HG03432 (cell line): ENCODE measurements around the gene DPF1.

Experiments used
- ATAC-seq: cut with Tn5 transposase; IDR thresholded peaks from one replicate; pipeline ENCODE4 v1.9.1; 2021; ENCODE audit warnings: mild to moderate bottlenecking, moderate library complexity; ENCODE audit not compliant: unreplicated experiment

DPF1 gene

GRCh38 chr19:38168637-38169036 is 55.4 kb downstream of the DPF1 start:
- no peak for ATAC-seq

DNA sequence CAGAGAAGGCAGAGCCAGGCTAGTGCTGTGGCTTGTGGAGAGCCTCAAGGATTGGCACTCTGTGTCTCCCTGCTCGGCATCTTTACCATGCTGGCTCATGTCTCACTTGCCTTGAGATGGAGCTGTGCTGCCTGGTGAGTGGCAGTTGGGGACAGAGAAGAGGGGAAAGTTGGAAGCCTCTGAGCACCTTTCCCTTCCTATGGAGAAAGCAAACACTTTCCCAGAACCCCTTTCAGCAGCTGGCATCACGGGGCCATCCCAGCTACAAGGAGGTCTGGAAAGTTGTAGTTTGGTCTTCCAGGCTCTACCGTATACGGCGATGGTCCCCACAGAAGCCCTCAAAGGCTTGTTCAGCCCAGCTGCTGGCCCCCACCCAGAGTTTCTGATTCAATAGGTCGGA is 58.7 kb downstream of the DPF1 start:
- no peak for ATAC-seq

DNA sequence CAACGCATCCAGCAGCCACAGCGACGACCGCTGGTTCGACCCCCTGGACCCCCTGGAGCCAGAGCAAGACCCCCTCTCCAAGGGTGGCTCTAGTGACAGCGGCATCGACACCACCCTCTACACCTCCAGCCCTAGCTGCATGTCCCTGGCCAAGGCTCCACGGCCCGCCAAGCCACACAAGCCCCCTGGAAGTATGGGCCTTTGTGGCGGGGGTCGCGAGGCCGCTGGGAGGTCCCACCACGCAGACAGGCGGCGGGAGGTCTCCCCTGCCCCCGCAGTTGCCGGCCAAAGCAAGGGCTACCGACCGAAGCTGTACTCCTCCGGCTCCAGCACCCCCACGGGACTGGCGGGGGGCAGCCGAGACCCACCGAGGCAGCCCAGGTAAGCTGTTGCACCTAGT is 59.5 kb downstream of the DPF1 start:
- ATAC-seq = no peak

GRCh38 chr19:38163419-38164290 is 60.4 kb downstream of the DPF1 start:
- no peak for ATAC-seq

DNA sequence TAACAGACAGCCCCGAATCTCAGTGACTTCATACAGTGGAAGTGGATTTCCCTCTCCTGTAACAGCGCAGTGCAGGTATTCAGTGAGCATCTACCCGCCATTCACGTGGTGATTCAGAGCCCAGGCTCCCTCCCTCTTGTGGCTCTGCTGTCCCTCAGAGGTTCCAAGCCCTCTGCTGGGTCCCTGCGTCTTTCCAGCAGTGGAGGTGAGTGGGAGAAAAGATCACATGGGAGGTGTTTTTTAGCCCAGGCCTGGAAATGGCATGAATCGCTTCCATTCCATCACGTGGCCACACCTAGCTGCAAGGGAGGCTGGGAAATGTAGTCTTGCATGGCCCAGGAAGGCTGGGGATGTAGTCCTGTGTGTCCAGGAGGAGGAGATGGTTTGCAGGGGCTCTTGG is 61.4 kb downstream of the DPF1 start:
- no peak for ATAC-seq

- ATAC-seq = no peak
Observed at GRCh38 chr19:38162094-38162493, 61.9 kb downstream of the DPF1 start.
